ENCODE results near the gene TRIM17. TPM values are rescaled to one million over a fixed set of nuclear protein-coding genes. Genes with fewer than 3 reads are reported as not detected.

The TRIM17 gene
- total RNA-seq, 1 experiment from 2014 or later: not detected

- ChIA-PET RAD21 (ENCODE audit: low non-redundant PET in 1 of 2, low total read pairs in 2 of 2, uncharacterized antibody in 2 of 2, unreplicated experiment in 2 of 2) (no interaction called here), CTCF (no interaction called here), POLR2A (no interaction called here)
- no peak overlapping the region for H3K9ac ChIP-seq (ENCODE audit: low read length)
- peaks cover 9 to 15% of the 10 kb centered on the region in 2 experiments; a peak in 3 of 4 replicates for H3K4me1 ChIP-seq (ENCODE audit: control insufficient read depth in 1 of 2, insufficient read depth in 2 of 2, low read length in 2 of 2)
- H3K9me3 ChIP-seq (ENCODE audit: control insufficient read depth in 1 of 2, insufficient read depth in 1 of 2, low read depth in 1 of 2, low read length in 2 of 2): no peaks in the 10 kb centered on the region
- ATAC-seq: peak; percentile 69
- peak overlapping the region; percentile 58 for H3K4me2 ChIP-seq (ENCODE audit: low read length)
- no TSS peak for BruUV-seq (replicated peaks)
- H4K20me1 ChIP-seq (ENCODE audit: insufficient read depth): no peaks in the 10 kb centered on the region
- peak; percentile 16 for DNase-seq (ENCODE audit: low read depth, low spot score)
- TF ChIP-seq YY1 (IDR thresholded peaks at IDR 0.05; ENCODE audit: extremely low read depth, insufficient replicate concordance, low read depth, low read length): no peak
- TF ChIP-seq SRF (IDR thresholded peaks at IDR 0.05; ENCODE audit: low read depth): peak; percentile 26; the same call in 1 of the 2 replicates
- TF ChIP-seq ZNF274 (IDR thresholded peaks at IDR 0.05; ENCODE audit: low read depth, low read length): no peak
- no peak for TF ChIP-seq JUND (IDR thresholded peaks at IDR 0.05)
- TF ChIP-seq CEBPB (IDR thresholded peaks at IDR 0.05; ENCODE audit: low read depth): no peak
- TF ChIP-seq POLR2A (IDR thresholded peaks at IDR 0.05; ENCODE audit: borderline replicate concordance, extremely low read depth, insufficient read depth, insufficient read length): no peak
- no peak for TF ChIP-seq SIN3A (IDR thresholded peaks at IDR 0.05; ENCODE audit: low read depth)
- intact Hi-C loops (cut with micrococcal nuclease): no loop called here
- H3K4me3 ChIP-seq (replicated peaks in 1 of 2; ENCODE audit: low read depth in 1 of 2, low read length in 2 of 2): no peak overlapping the region
- no peaks in the 10 kb centered on the region for H3K9me2 ChIP-seq (ENCODE audit: insufficient read depth)
- H3K79me2 ChIP-seq (ENCODE audit: insufficient read depth, low read length): no peaks in the 10 kb centered on the region
- no peaks in the 10 kb centered on the region for H3K36me3 ChIP-seq (ENCODE audit: control insufficient read depth in 1 of 2, insufficient read depth in 2 of 2, low read length in 2 of 2)
- no peak overlapping the region for H3K27ac ChIP-seq (ENCODE audit: low read depth, low read length)
- no peak overlapping the region for H2AFZ ChIP-seq (ENCODE audit: low read depth, low read length, poor library complexity, severe bottlenecking)
- H3K27me3 ChIP-seq (ENCODE audit: insufficient read depth, low read length): no peaks in the 10 kb centered on the region
Measured at GRCh38 chr1:228417483-228418203, 982 bp upstream of the TRIM17 start.

GRCh38 chr1:228417061-228417460 lies 400 bp upstream of the TRIM17 start:
- H3K9ac ChIP-seq (ENCODE audit: low read length): no peak overlapping the region
- H2AFZ ChIP-seq (ENCODE audit: low read depth, low read length, poor library complexity, severe bottlenecking): no peak overlapping the region
- DNase-seq (ENCODE audit: low read depth, low spot score) (no peak), ATAC-seq (no peak)
- intact Hi-C loops (cut with micrococcal nuclease): no loop called here
- ChIA-PET POLR2A (no interaction called here), CTCF (no interaction called here), RAD21 (ENCODE audit: low non-redundant PET in 1 of 2, low total read pairs in 2 of 2, uncharacterized antibody in 2 of 2, unreplicated experiment in 2 of 2) (no interaction called here)
- H3K36me3 ChIP-seq (ENCODE audit: control insufficient read depth in 1 of 2, insufficient read depth in 2 of 2, low read length in 2 of 2): no peaks in the 10 kb centered on the region
- TF ChIP-seq ZNF274 (IDR thresholded peaks at IDR 0.05; ENCODE audit: low read depth, low read length) (no peak), POLR2A (IDR thresholded peaks at IDR 0.05; ENCODE audit: borderline replicate concordance, extremely low read depth, insufficient read depth, insufficient read length) (no peak), CBX3 (IDR thresholded peaks at IDR 0.05; ENCODE audit: low read depth) (no peak), YY1 (IDR thresholded peaks at IDR 0.05; ENCODE audit: extremely low read depth, insufficient replicate concordance, low read depth, low read length) (no peak), JUND (IDR thresholded peaks at IDR 0.05) (no peak), EZH2phosphoT487 (IDR thresholded peaks at IDR 0.05; ENCODE audit: borderline replicate concordance) (no peak), CEBPB (IDR thresholded peaks at IDR 0.05; ENCODE audit: low read depth) (no peak), REST (IDR thresholded peaks at IDR 0.05; ENCODE audit: low read depth) (no peak), ELF1 (IDR thresholded peaks at IDR 0.05; ENCODE audit: borderline replicate concordance, low read depth) (no peak), MAX (IDR thresholded peaks at IDR 0.05) (no peak)
- H3K9me2 ChIP-seq (ENCODE audit: insufficient read depth): no peaks in the 10 kb centered on the region
- H3K27me3 ChIP-seq (ENCODE audit: insufficient read depth, low read length): no peaks in the 10 kb centered on the region
- H3K27ac ChIP-seq (ENCODE audit: low read depth, low read length): no peak overlapping the region
- peak overlapping the region; percentile 58 for H3K4me2 ChIP-seq (ENCODE audit: low read length)
- H3K4me3 ChIP-seq (replicated peaks in 1 of 2; ENCODE audit: low read depth in 1 of 2, low read length in 2 of 2): no peak overlapping the region
- H4K20me1 ChIP-seq (ENCODE audit: insufficient read depth): no peaks in the 10 kb centered on the region
- H3K9me3 ChIP-seq (ENCODE audit: control insufficient read depth in 1 of 2, insufficient read depth in 1 of 2, low read depth in 1 of 2, low read length in 2 of 2): no peaks in the 10 kb centered on the region
- BruUV-seq (replicated peaks): no TSS peak
- no peaks in the 10 kb centered on the region for H3K79me2 ChIP-seq (ENCODE audit: insufficient read depth, low read length)
- H3K4me1 ChIP-seq (ENCODE audit: control insufficient read depth in 1 of 2, insufficient read depth in 2 of 2, low read length in 2 of 2): peaks cover 9 to 15% of the 10 kb centered on the region in 2 experiments; a peak in 3 of 4 replicates

Measured in HCT116 (cell line).